ENCODE results near the gene NR4A2. TPM values are rescaled to one million over a fixed set of nuclear protein-coding genes. Genes with fewer than 3 reads are reported as not detected.

The NR4A2 gene
- total and polyA plus RNA-seq, 2 experiments from 2014 or later = 0.86 to 2.9 TPM

DNA sequence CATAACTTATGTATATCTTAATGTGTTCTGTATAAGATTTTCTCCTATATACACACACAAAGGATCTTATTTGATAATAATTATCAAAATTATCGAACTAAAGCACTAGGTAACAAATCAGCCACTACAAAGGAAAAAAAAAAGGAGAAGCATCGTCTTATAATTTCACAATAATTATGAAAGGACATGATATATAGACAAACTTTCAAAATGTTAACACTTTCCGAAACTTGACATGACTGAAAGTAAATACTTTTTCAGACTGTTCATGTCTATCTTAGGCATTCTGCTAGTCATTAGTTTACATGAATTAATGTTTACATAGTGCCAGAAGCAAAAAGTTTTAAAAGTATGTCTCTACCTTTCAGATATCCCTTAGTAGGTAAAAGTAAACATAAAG is 7.3 kb upstream of the NR4A2 start:
- Histone ChIP-seq H3K27me3 (replicated peaks; ENCODE audit: insufficient read depth) (no peaks in the 10 kb centered on the region), H3K27ac (peak overlapping the region; percentile 100), H2AFZ (0 out of 2 replicates have a peak overlapping the region, but pooled peaks have one; percentile 6), H3K4me3 (peak overlapping the region; percentile 11; the same call in 1 of the 2 replicates), H3K79me2 (ENCODE audit: insufficient read depth) (peaks cover 41% of the 10 kb centered on the region), H3K4me1 (ENCODE audit: insufficient read depth) (peaks cover 39% of the 10 kb centered on the region), H3K9ac (peak overlapping the region; percentile 100), H4K20me1 (ENCODE audit: insufficient read depth) (no peaks in the 10 kb centered on the region), H3K36me3 (ENCODE audit: low read depth) (no peaks in the 10 kb centered on the region), H3K9me2 (ENCODE audit: insufficient read depth) (no peaks in the 10 kb centered on the region), H3F3A (ENCODE audit: insufficient read depth) (peaks cover 45% of the 10 kb centered on the region), H3K9me3 (ENCODE audit: low read depth) (no peaks in the 10 kb centered on the region), H3K4me2 (ENCODE audit: unreplicated experiment) (peak overlapping the region; percentile 95)
- WGBS, 2 experiments (ENCODE audit: low coverage in 1 of 2, low lambda C conversion rate in 2 of 2, missing lambda C conversion rate in 2 of 2) = 68 to 70% methylated on average over 3 of the region's 3 CpGs
- in situ Hi-C loops (cut with MboI) = no loop called here
- TF ChIP-seq EZH2phosphoT487 (IDR thresholded peaks at IDR 0.05; ENCODE audit: insufficient read depth, low read depth) (no peak), EZH2 (IDR thresholded peaks at IDR 0.05; ENCODE audit: insufficient read depth, poor library complexity, severe bottlenecking) (no peak)
- DNase-seq = no peak

DNA sequence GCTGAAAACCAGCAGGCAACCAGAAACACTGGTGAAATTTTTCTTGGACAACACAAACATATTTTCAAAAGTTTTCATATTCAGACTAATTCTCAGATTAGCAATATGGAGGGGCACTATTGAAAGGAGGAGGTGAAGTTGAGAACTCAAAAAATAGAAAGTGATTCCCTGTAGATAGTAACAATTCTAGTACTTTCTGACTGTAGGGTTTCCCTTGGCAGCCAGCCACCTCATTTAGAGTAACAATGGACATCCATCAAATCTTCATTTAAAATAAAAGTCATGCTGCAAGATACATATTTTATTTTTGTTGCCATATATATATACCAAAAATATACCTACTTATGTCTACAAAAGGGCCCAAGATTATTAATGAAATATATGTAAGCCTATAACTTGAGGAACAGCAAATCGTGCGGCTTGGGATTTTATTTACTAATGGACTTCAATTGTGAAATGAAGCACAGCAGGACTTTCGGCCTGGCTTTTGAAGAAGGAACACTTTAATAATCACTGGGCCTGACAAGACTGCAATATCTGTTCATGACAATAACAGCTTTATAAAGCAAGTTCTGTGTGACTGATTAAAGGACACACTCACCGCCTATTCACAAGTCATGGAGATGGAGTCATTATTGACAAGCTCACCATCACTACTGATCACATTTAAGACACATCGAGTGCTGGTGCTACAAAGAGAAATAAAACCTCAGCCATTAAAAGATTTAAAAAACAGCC is 6.8 kb upstream of the NR4A2 start:
- Histone ChIP-seq H3K9me2 (ENCODE audit: insufficient read depth) (no peaks in the 10 kb centered on the region), H3K9me3 (ENCODE audit: low read depth) (no peaks in the 10 kb centered on the region), H3K4me3 (no peak overlapping the region), H3K4me1 (ENCODE audit: insufficient read depth) (peaks cover 33% of the 10 kb centered on the region), H3K4me2 (ENCODE audit: unreplicated experiment) (no peak overlapping the region), H2AFZ (0 out of 2 replicates have a peak overlapping the region, but pooled peaks have one; percentile 6), H3K36me3 (ENCODE audit: low read depth) (no peaks in the 10 kb centered on the region), H3K79me2 (ENCODE audit: insufficient read depth) (peaks cover 41% of the 10 kb centered on the region), H3K27ac (peak overlapping the region; percentile 100; the same call in 1 of the 2 replicates), H3K27me3 (replicated peaks; ENCODE audit: insufficient read depth) (no peaks in the 10 kb centered on the region), H3K9ac (no peak overlapping the region), H3F3A (ENCODE audit: insufficient read depth) (peaks cover 45% of the 10 kb centered on the region), H4K20me1 (ENCODE audit: insufficient read depth) (no peaks in the 10 kb centered on the region)
- 75 to 79% methylated on average over 5 of the region's 5 CpGs for WGBS, 2 experiments (ENCODE audit: low coverage in 1 of 2, low lambda C conversion rate in 2 of 2, missing lambda C conversion rate in 2 of 2)
- no peak for TF ChIP-seq EZH2 (IDR thresholded peaks at IDR 0.05; ENCODE audit: insufficient read depth, poor library complexity, severe bottlenecking)
- TF ChIP-seq EZH2phosphoT487 (IDR thresholded peaks at IDR 0.05; ENCODE audit: insufficient read depth, low read depth) = no peak
- in situ Hi-C loops (cut with MboI) = no loop called here
- DNase-seq = no peak

DNA sequence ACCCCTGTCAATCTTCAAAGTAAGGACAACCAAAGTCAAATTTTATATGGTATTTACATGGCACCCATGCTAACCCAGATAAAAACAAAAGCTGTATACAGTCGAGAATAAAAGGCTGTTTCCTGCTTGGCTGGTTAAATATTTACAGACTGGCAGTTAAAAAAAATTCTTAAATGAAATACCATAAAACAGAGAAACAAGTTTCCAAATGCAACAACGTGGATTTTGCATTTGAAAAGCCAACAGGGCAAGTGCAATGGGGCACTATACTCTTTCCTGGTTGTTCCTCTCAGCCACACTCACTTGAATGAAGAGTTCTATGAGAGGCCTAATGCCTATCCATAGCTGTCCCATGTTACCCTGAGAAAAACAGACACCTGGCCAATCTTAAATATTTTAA is 6.1 kb upstream of the NR4A2 start:
- Histone ChIP-seq H3K4me3 (no peak overlapping the region), H3K79me2 (ENCODE audit: insufficient read depth) (peaks cover 41% of the 10 kb centered on the region), H3K4me1 (ENCODE audit: insufficient read depth) (peaks cover 31% of the 10 kb centered on the region), H3K9me3 (ENCODE audit: low read depth) (no peaks in the 10 kb centered on the region), H3K36me3 (ENCODE audit: low read depth) (no peaks in the 10 kb centered on the region), H4K20me1 (ENCODE audit: insufficient read depth) (no peaks in the 10 kb centered on the region), H3K27me3 (replicated peaks; ENCODE audit: insufficient read depth) (no peaks in the 10 kb centered on the region), H3K9me2 (ENCODE audit: insufficient read depth) (no peaks in the 10 kb centered on the region), H3K4me2 (ENCODE audit: unreplicated experiment) (no peak overlapping the region), H3F3A (ENCODE audit: insufficient read depth) (peaks cover 44% of the 10 kb centered on the region), H3K9ac (no peak overlapping the region), H3K27ac (no peak overlapping the region), H2AFZ (no peak overlapping the region)
- in situ Hi-C loops (cut with MboI) = no loop called here
- WGBS, 2 experiments (ENCODE audit: low coverage in 1 of 2, low lambda C conversion rate in 2 of 2, missing lambda C conversion rate in 2 of 2) = 56 to 60% methylated on average over 2 of the region's 2 CpGs
- TF ChIP-seq EZH2 (IDR thresholded peaks at IDR 0.05; ENCODE audit: insufficient read depth, poor library complexity, severe bottlenecking) (no peak), EZH2phosphoT487 (IDR thresholded peaks at IDR 0.05; ENCODE audit: insufficient read depth, low read depth) (no peak)
- no peak for DNase-seq

DNA sequence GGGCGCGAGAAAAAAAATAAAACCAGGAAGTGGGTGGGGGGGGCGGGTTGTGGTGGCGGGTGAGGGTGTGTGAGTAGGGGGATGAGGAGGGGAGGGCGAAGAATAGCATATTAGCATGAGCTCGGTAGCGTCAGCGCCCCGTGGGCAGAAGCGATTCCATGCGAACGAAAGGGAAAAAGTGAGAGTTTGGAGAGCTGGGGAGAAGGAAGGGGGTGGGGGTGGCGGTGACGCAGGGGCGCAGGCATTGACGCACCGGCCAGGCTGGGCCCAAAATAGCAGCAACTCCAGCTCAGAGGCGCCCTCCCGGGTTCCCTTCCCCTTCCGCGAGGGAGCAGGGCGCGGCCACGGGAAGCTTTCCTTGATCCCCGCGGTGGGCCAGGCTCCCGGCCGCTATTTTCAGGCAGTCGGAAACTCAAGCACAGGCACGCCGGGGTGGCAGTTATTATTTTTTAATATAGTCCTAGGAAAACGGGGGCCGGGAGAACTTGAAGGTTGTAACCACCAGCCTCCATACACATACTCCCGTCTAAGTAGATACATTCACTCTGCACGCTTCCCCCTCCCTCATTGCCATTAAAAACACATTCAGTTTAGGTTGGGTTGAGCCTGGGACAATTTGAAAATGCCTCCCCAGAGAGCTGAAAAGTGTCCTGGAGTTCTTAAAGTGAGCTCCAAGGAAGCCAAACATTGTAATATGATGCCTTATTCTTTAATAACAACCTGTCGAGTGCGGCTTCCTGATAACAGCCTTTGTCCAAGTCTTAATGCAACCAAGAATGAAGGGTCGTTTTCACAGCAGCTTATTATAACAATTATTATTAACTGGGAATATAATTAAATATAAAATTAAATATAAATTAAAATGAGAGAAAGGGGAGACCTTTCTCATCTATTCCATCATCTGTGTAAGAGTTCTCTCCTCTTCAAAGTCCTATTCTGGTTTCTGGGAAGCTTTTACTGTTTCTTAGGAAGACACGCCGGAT is 2.3 kb upstream of the NR4A2 start:
- TF ChIP-seq EZH2 (IDR thresholded peaks at IDR 0.05; ENCODE audit: insufficient read depth, poor library complexity, severe bottlenecking) (no peak), EZH2phosphoT487 (IDR thresholded peaks at IDR 0.05; ENCODE audit: insufficient read depth, low read depth) (no peak)
- H2AFZ ChIP-seq = peak overlapping the region; percentile 84
- in situ Hi-C loops (cut with MboI) = no loop called here
- H3K9me3 ChIP-seq (ENCODE audit: low read depth) = no peaks in the 10 kb centered on the region
- peak; percentile 98 for DNase-seq
- peak overlapping the region; percentile 98 for H3K9ac ChIP-seq
- H3K27ac ChIP-seq = peak overlapping the region; percentile 99
- H4K20me1 ChIP-seq (ENCODE audit: insufficient read depth) = no peaks in the 10 kb centered on the region
- H3K27me3 ChIP-seq (replicated peaks; ENCODE audit: insufficient read depth) = no peaks in the 10 kb centered on the region
- H3K79me2 ChIP-seq (ENCODE audit: insufficient read depth) = peaks cover 41% of the 10 kb centered on the region
- 1% methylated on average over 22 to 40 of the region's 40 CpGs for WGBS, 2 experiments (ENCODE audit: low coverage in 1 of 2, low lambda C conversion rate in 2 of 2, missing lambda C conversion rate in 2 of 2)
- H3K36me3 ChIP-seq (ENCODE audit: low read depth) = no peaks in the 10 kb centered on the region
- H3K4me3 ChIP-seq = peak overlapping the region; percentile 78
- peaks cover 19% of the 10 kb centered on the region for H3K4me1 ChIP-seq (ENCODE audit: insufficient read depth)
- peak overlapping the region; percentile 89 for H3K4me2 ChIP-seq (ENCODE audit: unreplicated experiment)
- H3K9me2 ChIP-seq (ENCODE audit: insufficient read depth) = no peaks in the 10 kb centered on the region
- peaks cover 43% of the 10 kb centered on the region for H3F3A ChIP-seq (ENCODE audit: insufficient read depth)
